HFFc6 (cell line): ENCODE measurements around the gene SORBS2. TPM values are rescaled to one million over a fixed set of nuclear protein-coding genes. Genes with fewer than 3 reads are reported as not detected.

ENCODE experiments used
- DNase-seq: peaks from one replicate; pipeline ENCODE4 v3.0.0-alpha.2; 2018
- H3K27ac Mint-ChIP-seq: 2 replicates; pipeline ENCODE4 v1.8.0; 2020; ENCODE audit warnings: mild to moderate bottlenecking, mixed read lengths
- H3K27me3 Mint-ChIP-seq: 2 replicates; pipeline ENCODE4 v1.8.0; 2021; ENCODE audit warnings: mild to moderate bottlenecking, moderate library complexity, mixed read lengths; ENCODE audit not compliant: insufficient read depth
- H3K36me3 Mint-ChIP-seq: 2 replicates; pipeline ENCODE4 v1.8.0; 2021; ENCODE audit warnings: low read depth, mixed read lengths
- H3K4me1 Mint-ChIP-seq: 2 replicates; pipeline ENCODE4 v1.8.0; 2020; ENCODE audit warnings: low read depth, mixed read lengths
- H3K4me3 Mint-ChIP-seq: 2 replicates; pipeline ENCODE4 v1.8.0; 2020; ENCODE audit warnings: mild to moderate bottlenecking, moderate library complexity, mixed read lengths
- H3K9me3 Mint-ChIP-seq: 2 replicates; pipeline ENCODE4 v1.8.0; 2020; ENCODE audit warnings: mild to moderate bottlenecking, mixed read lengths
- total RNA-seq, 6 experiments: library from RNA; stranded (reverse); fragmentation: NEBNext Ultra II Directional; extraction: Animal tissue kit (Norgen Biotek cat#: 25700); gene quantifications; 2 replicates in 1 of 6; 3 replicates in 5 of 6; pipeline ENCODE4 v1.2.3, GENCODE V29; 2021
- TF ChIP-seq, protein P1 (sequence below): fragments of 200-600 bp; sonication (generic); IDR thresholded peaks from 2 replicates; pipeline ENCODE4 v1.5.0; 2021; ENCODE audit warnings: antibody characterized with exemption, mild to moderate bottlenecking

Gene SORBS2
- total RNA-seq, 6 experiments from 2014 or later = 0.48 to 3.6 (median 0.72) TPM

GRCh38 chr4:185749858-185750257 lies 62.1 kb downstream of the SORBS2 start:
- H3K27ac Mint-ChIP-seq = no peak overlapping the region
- no peak for DNase-seq
- H3K9me3 Mint-ChIP-seq = no peaks in the 10 kb centered on the region
- no peaks in the 10 kb centered on the region for H3K36me3 Mint-ChIP-seq
- H3K4me3 Mint-ChIP-seq = no peak overlapping the region
- peaks cover 9% of the 10 kb centered on the region for H3K27me3 Mint-ChIP-seq
- TF ChIP-seq, protein P1, sequence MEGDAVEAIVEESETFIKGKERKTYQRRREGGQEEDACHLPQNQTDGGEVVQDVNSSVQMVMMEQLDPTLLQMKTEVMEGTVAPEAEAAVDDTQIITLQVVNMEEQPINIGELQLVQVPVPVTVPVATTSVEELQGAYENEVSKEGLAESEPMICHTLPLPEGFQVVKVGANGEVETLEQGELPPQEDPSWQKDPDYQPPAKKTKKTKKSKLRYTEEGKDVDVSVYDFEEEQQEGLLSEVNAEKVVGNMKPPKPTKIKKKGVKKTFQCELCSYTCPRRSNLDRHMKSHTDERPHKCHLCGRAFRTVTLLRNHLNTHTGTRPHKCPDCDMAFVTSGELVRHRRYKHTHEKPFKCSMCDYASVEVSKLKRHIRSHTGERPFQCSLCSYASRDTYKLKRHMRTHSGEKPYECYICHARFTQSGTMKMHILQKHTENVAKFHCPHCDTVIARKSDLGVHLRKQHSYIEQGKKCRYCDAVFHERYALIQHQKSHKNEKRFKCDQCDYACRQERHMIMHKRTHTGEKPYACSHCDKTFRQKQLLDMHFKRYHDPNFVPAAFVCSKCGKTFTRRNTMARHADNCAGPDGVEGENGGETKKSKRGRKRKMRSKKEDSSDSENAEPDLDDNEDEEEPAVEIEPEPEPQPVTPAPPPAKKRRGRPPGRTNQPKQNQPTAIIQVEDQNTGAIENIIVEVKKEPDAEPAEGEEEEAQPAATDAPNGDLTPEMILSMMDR = no peak
- no peaks in the 10 kb centered on the region for H3K4me1 Mint-ChIP-seq

DNA sequence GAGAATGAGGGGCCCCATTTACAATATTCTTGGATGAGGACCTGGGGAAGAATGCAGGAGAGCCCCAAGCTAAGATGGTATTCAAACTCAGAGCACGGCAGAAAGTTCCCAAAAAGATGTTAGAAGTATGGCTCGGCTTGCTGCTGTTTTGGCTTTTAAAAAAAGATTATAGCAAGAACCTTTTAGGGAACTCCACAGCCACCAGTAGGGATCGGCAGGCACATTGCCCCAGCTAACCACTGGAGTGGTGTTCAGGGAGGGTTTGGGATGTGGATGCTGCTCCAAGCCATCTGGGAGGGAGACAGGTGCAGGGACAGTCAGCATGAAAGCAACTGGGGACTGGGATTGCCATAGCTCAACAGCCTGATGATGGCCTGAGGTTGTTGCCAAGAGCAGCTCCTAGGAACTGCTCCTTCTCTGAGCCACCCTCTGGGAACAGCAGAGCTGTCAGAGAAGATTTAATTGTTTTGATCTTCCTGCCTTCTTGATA lies 63.0 kb downstream of the SORBS2 start:
- H3K4me1 Mint-ChIP-seq = no peaks in the 10 kb centered on the region
- H3K9me3 Mint-ChIP-seq = no peaks in the 10 kb centered on the region
- no peak overlapping the region for H3K27ac Mint-ChIP-seq
- no peaks in the 10 kb centered on the region for H3K36me3 Mint-ChIP-seq
- no peak for DNase-seq
- no peak overlapping the region for H3K4me3 Mint-ChIP-seq
- TF ChIP-seq, protein P1 = no peak
- peaks cover 10% of the 10 kb centered on the region for H3K27me3 Mint-ChIP-seq

DNA sequence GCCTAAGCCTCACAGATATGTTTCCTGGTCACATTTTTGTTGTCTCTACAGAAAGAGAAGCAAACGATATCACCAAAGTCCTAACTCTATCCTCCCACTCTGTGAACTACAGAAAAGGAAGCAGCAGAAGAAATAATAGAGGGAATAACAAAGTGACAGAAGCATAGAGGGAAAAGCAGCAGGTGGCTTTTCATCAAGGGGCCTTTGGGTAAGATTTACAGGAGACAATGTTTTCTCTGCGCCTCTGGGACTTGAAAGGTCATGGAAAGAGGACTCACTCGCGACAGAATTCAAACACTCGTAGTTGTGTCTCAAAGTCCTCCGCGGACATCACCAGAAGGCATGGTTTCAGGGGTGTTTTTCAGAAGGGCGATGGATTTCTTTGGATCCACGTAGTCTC lies 66.1 kb downstream of the SORBS2 start:
- TF ChIP-seq, protein P1 = no peak
- H3K9me3 Mint-ChIP-seq = no peaks in the 10 kb centered on the region
- peaks cover 10% of the 10 kb centered on the region for H3K27me3 Mint-ChIP-seq
- no peak for DNase-seq
- H3K4me1 Mint-ChIP-seq = no peaks in the 10 kb centered on the region
- H3K27ac Mint-ChIP-seq = no peak overlapping the region
- no peaks in the 10 kb centered on the region for H3K36me3 Mint-ChIP-seq
- H3K4me3 Mint-ChIP-seq = no peak overlapping the region

GRCh38 chr4:185744946-185745345 lies 67.0 kb downstream of the SORBS2 start:
- H3K36me3 Mint-ChIP-seq = no peaks in the 10 kb centered on the region
- H3K4me3 Mint-ChIP-seq = no peak overlapping the region
- H3K27ac Mint-ChIP-seq = no peak overlapping the region
- peaks cover 11% of the 10 kb centered on the region for H3K27me3 Mint-ChIP-seq
- no peaks in the 10 kb centered on the region for H3K4me1 Mint-ChIP-seq
- DNase-seq = no peak
- TF ChIP-seq, protein P1 = no peak
- H3K9me3 Mint-ChIP-seq = no peaks in the 10 kb centered on the region

- Mint-ChIP-seq H3K4me3 (no peak overlapping the region), H3K27ac (no peak overlapping the region), H3K27me3 (peaks cover 11% of the 10 kb centered on the region), H3K4me1 (no peaks in the 10 kb centered on the region), H3K36me3 (no peaks in the 10 kb centered on the region), H3K9me3 (no peaks in the 10 kb centered on the region)
- DNase-seq = no peak
- TF ChIP-seq, protein P1 = no peak
These were observed 67.5 kb downstream of the SORBS2 start for GRCh38 chr4:185744488-185744862.
